ENCODE data around the gene TCF3.
"Not testable (repeated sequence)": the region's sequence is repeated elsewhere in the genome, so short reads cannot be mapped to it uniquely, and the experiment has no call there.

The TCF3 gene

GRCh38 chr19:1650650-1651567 is 1.5 kb downstream of the TCF3 start:
- DNase-seq (ENCODE audit: low read depth), result peak; percentile 30

- DNase-seq (ENCODE audit: low read depth), result no peak
Observed at GRCh38 chr19:1649706-1650649, 2.4 kb downstream of the TCF3 start.

GRCh38 chr19:1648920-1649541 is 3.4 kb downstream of the TCF3 start:
- DNase-seq (ENCODE audit: low read depth), result no peak

- no peak for DNase-seq (ENCODE audit: low read depth)
Observed at GRCh38 chr19:1648459-1648849, 4.0 kb downstream of the TCF3 start.

GRCh38 chr19:1647501-1648458 is 4.6 kb downstream of the TCF3 start:
- no peak for DNase-seq (ENCODE audit: low read depth)

GRCh38 chr19:1646659-1647453 is 5.6 kb downstream of the TCF3 start:
- DNase-seq (ENCODE audit: low read depth), result no peak

GRCh38 chr19:1646149-1646548 is 6.3 kb downstream of the TCF3 start:
- no peak for DNase-seq (ENCODE audit: low read depth)

- no peak for DNase-seq (ENCODE audit: low read depth)
Observed at GRCh38 chr19:1645299-1645698, 7.1 kb downstream of the TCF3 start.

GRCh38 chr19:1644070-1644469 is 8.3 kb downstream of the TCF3 start:
- DNase-seq (ENCODE audit: low read depth), result no peak

GRCh38 chr19:1640893-1641448 is 11.4 kb downstream of the TCF3 start:
- not testable (repeated sequence) for DNase-seq (ENCODE audit: low read depth)

GRCh38 chr19:1636325-1637236 is 15.8 kb downstream of the TCF3 start:
- no peak for DNase-seq (ENCODE audit: low read depth)

- no peak for DNase-seq (ENCODE audit: low read depth)
Observed at GRCh38 chr19:1634938-1635243, 17.5 kb downstream of the TCF3 start.

- DNase-seq (ENCODE audit: low read depth), result no peak
Observed at GRCh38 chr19:1634242-1634937, 18.0 kb downstream of the TCF3 start.

- no peak for DNase-seq (ENCODE audit: low read depth)
Observed at GRCh38 chr19:1633269-1633826, 19.1 kb downstream of the TCF3 start.

GRCh38 chr19:1632462-1633268 is 19.8 kb downstream of the TCF3 start:
- no peak for DNase-seq (ENCODE audit: low read depth)

- no peak for DNase-seq (ENCODE audit: low read depth)
Observed at GRCh38 chr19:1631557-1632100, 20.8 kb downstream of the TCF3 start.

- DNase-seq (ENCODE audit: low read depth), result no peak
Observed at GRCh38 chr19:1630811-1631210, 21.6 kb downstream of the TCF3 start.

Measured in stimulated activated CD8-positive, alpha-beta memory T cell treated with anti-CD3 and anti-CD28 coated beads, Interleukin-15, amount 100 ng/mL, for 1 hour (primary cell).